WTC11 (cell line): ENCODE measurements around the gene KIRREL3.

Experiments used
- ATF1 ChIP-seq: sonication (generic); formaldehyde crosslinking; IDR thresholded peaks from 2 replicates; pipeline ENCODE4 v1.8.1; 2023; ENCODE audit warnings: mild to moderate bottlenecking, moderate library complexity, missing genetic modification reagents
- CREB1 ChIP-seq: sonication (generic); formaldehyde crosslinking; IDR thresholded peaks from 2 replicates; pipeline ENCODE4 v1.8.0; 2023; ENCODE audit warnings: mild to moderate bottlenecking, missing genetic modification reagents
- ELF4 ChIP-seq: sonication (generic); formaldehyde crosslinking; IDR thresholded peaks from 2 replicates; pipeline ENCODE4 v1.8.1; 2022; ENCODE audit warnings: low read depth, mild to moderate bottlenecking, moderate library complexity, missing genetic modification reagents
- IRF2 ChIP-seq: sonication (generic); formaldehyde crosslinking; IDR thresholded peaks from 2 replicates; pipeline ENCODE4 v1.8.0; 2022; ENCODE audit warnings: low read depth, missing genetic modification reagents, borderline replicate concordance
- NR1H2 ChIP-seq: sonication (generic); formaldehyde crosslinking; IDR thresholded peaks from 2 replicates; pipeline ENCODE4 v1.9.0; 2021; ENCODE audit warnings: mild to moderate bottlenecking, moderate library complexity, missing genetic modification reagents
- SP1 ChIP-seq: sonication (generic); formaldehyde crosslinking; conservative IDR thresholded peaks from 2 replicates; pipeline ENCODE4 v1.8.1; 2022; ENCODE audit warnings: missing genetic modification reagents
- TF ChIP-seq, protein P1 (sequence below): fragments of 200-600 bp; IDR thresholded peaks from 2 replicates; pipeline ENCODE4 v1.8.0; 2022; ENCODE audit warnings: antibody characterized with exemption
- TF ChIP-seq, protein P2 (sequence below): sonication (generic); formaldehyde crosslinking; IDR thresholded peaks from 2 replicates; pipeline ENCODE4 v1.8.1; 2022; ENCODE audit warnings: missing genetic modification reagents, borderline replicate concordance
- TF ChIP-seq, protein P3 (sequence below): sonication (generic); formaldehyde crosslinking; IDR thresholded peaks from 2 replicates; pipeline ENCODE4 v1.8.0; 2022; ENCODE audit warnings: mild to moderate bottlenecking, missing genetic modification reagents
- TF ChIP-seq, protein P4 (sequence below): sonication (generic); formaldehyde crosslinking; IDR thresholded peaks from 2 replicates; pipeline ENCODE4 v1.8.0; 2022; ENCODE audit warnings: mild to moderate bottlenecking, missing genetic modification reagents
- TF ChIP-seq, protein P5 (sequence below): fragments of 250-450 bp; sonication (Bioruptor Pico); IDR thresholded peaks from 2 replicates; pipeline ENCODE4 v2.1.2; 2022; ENCODE audit warnings: mild to moderate bottlenecking, moderate library complexity

DNA sequence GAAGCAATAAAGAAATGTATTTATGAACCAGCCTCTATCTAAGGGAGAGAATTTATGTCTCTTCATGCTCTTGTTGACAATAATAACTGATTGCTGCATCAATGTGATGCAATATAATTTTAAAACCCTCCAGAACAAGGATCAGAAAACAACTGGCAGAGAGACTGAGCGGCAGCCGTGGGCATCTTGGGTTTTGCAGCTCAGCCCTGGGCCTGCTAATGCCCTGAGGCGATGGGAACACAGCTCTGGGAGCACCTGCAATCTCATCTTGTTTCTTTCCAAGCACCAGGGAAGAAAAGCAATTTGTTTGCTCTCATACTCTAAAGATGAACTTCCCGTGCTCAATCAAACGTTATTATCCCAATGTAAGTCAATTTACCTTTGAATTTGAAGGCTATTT, 399.4 kb downstream of the KIRREL3 start:
- TF ChIP-seq, protein P1, sequence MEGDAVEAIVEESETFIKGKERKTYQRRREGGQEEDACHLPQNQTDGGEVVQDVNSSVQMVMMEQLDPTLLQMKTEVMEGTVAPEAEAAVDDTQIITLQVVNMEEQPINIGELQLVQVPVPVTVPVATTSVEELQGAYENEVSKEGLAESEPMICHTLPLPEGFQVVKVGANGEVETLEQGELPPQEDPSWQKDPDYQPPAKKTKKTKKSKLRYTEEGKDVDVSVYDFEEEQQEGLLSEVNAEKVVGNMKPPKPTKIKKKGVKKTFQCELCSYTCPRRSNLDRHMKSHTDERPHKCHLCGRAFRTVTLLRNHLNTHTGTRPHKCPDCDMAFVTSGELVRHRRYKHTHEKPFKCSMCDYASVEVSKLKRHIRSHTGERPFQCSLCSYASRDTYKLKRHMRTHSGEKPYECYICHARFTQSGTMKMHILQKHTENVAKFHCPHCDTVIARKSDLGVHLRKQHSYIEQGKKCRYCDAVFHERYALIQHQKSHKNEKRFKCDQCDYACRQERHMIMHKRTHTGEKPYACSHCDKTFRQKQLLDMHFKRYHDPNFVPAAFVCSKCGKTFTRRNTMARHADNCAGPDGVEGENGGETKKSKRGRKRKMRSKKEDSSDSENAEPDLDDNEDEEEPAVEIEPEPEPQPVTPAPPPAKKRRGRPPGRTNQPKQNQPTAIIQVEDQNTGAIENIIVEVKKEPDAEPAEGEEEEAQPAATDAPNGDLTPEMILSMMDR, result no peak
- TF ChIP-seq IRF2, result no peak
- TF ChIP-seq, protein P2, sequence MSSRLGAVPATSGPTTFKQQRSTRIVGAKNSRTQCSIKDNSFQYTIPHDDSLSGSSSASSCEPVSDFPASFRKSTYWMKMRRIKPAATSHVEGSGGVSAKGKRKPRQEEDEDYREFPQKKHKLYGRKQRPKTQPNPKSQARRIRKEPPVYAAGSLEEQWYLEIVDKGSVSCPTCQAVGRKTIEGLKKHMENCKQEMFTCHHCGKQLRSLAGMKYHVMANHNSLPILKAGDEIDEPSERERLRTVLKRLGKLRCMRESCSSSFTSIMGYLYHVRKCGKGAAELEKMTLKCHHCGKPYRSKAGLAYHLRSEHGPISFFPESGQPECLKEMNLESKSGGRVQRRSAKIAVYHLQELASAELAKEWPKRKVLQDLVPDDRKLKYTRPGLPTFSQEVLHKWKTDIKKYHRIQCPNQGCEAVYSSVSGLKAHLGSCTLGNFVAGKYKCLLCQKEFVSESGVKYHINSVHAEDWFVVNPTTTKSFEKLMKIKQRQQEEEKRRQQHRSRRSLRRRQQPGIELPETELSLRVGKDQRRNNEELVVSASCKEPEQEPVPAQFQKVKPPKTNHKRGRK (CRISPR knock-in tag), result no peak
- TF ChIP-seq, protein P3, sequence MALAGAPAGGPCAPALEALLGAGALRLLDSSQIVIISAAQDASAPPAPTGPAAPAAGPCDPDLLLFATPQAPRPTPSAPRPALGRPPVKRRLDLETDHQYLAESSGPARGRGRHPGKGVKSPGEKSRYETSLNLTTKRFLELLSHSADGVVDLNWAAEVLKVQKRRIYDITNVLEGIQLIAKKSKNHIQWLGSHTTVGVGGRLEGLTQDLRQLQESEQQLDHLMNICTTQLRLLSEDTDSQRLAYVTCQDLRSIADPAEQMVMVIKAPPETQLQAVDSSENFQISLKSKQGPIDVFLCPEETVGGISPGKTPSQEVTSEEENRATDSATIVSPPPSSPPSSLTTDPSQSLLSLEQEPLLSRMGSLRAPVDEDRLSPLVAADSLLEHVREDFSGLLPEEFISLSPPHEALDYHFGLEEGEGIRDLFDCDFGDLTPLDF, result no peak
- no peak for TF ChIP-seq CREB1 (CRISPR knock-in tag)
- no peak for TF ChIP-seq NR1H2 (CRISPR knock-in tag)
- TF ChIP-seq, protein P4, sequence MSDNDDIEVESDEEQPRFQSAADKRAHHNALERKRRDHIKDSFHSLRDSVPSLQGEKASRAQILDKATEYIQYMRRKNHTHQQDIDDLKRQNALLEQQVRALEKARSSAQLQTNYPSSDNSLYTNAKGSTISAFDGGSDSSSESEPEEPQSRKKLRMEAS (CRISPR knock-in tag), result no peak
- TF ChIP-seq, protein P5, sequence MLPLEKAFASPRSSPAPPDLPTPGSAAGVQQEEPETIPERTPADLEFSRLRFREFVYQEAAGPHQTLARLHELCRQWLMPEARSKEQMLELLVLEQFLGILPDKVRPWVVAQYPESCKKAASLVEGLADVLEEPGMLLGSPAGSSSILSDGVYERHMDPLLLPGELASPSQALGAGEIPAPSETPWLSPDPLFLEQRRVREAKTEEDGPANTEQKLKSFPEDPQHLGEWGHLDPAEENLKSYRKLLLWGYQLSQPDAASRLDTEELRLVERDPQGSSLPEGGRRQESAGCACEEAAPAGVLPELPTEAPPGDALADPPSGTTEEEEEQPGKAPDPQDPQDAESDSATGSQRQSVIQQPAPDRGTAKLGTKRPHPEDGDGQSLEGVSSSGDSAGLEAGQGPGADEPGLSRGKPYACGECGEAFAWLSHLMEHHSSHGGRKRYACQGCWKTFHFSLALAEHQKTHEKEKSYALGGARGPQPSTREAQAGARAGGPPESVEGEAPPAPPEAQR (CRISPR knock-in tag), result no peak
- no peak for TF ChIP-seq SP1
- TF ChIP-seq ATF1 (CRISPR knock-in tag), result no peak
- no peak for TF ChIP-seq ELF4 (CRISPR knock-in tag)
